Stimulated activated CD4-positive, alpha-beta T cell treated with anti-CD3 and anti-CD28 coated beads, TNF-alpha, amount 100 ng/mL, for 24 hours (primary cell): ENCODE results near the gene ABL2.

ENCODE experiments used
- DNase-seq, 3 experiments: peaks; one replicate each; pipeline ENCODE4 v3.0.0-alpha.2; 2020; ENCODE audit warnings: low read depth in 3 of 3

The ABL2 gene

GRCh38 chr1:179052776-179053175 lies 176.7 kb downstream of the ABL2 start:
- DNase-seq: no peak
